GM12892 (cell line): ENCODE data around the gene ACTN1.

Experiments
- POLR2A ChIP-seq: IDR thresholded peaks from 2 replicates; pipeline ENCODE4 v1.6.1; 2011; ENCODE audit warnings: low read depth, low read length, control low read depth
- POLR2AphosphoS5 ChIP-seq: IDR thresholded peaks from 2 replicates; pipeline ENCODE4 v1.6.1; 2011; ENCODE audit warnings: low read depth, low read length, control low read depth

- TF ChIP-seq POLR2A (no peak), POLR2AphosphoS5 (no peak)
These were observed 136.8 kb downstream of the ACTN1 start for GRCh38 chr14:68842298-68842697.
